ENCODE results near the gene ARHGAP10.
A peak's percentile ranks its signal among the peaks of the same experiment; 100 is the strongest.

ARHGAP10 gene

GRCh38 chr4:147768113-147768512 is 36.2 kb downstream of the ARHGAP10 start:
- DNase-seq (ENCODE audit: low read depth), result peak; percentile 20
- no peak for TF ChIP-seq POLR2A (IDR thresholded peaks at IDR 0.05; ENCODE audit: extremely low read depth, insufficient read length)
- no peak for TF ChIP-seq MYC (IDR thresholded peaks at IDR 0.05; ENCODE audit: low read depth, low read length)
- no peak for TF ChIP-seq MAX (IDR thresholded peaks at IDR 0.05; ENCODE audit: low read depth, low read length)
- no peak for TF ChIP-seq CTCF (IDR thresholded peaks at IDR 0.05; ENCODE audit: low read depth, low read length)
- H3K4me3 ChIP-seq (ENCODE audit: low read depth, low read length), result no peak overlapping the region

- no peak for DNase-seq (ENCODE audit: low read depth)
- TF ChIP-seq MAX (IDR thresholded peaks at IDR 0.05; ENCODE audit: low read depth, low read length) (no peak), MYC (IDR thresholded peaks at IDR 0.05; ENCODE audit: low read depth, low read length) (no peak), POLR2A (IDR thresholded peaks at IDR 0.05; ENCODE audit: extremely low read depth, insufficient read length) (no peak), CTCF (IDR thresholded peaks at IDR 0.05; ENCODE audit: low read depth, low read length) (no peak)
- H3K4me3 ChIP-seq (ENCODE audit: low read depth, low read length), result no peak overlapping the region
These were observed 37.5 kb downstream of the ARHGAP10 start for GRCh38 chr4:147769386-147769785.

GRCh38 chr4:147770831-147771230 is 38.9 kb downstream of the ARHGAP10 start:
- DNase-seq (ENCODE audit: low read depth), result no peak
- TF ChIP-seq CTCF (IDR thresholded peaks at IDR 0.05; ENCODE audit: low read depth, low read length), result no peak
- TF ChIP-seq MAX (IDR thresholded peaks at IDR 0.05; ENCODE audit: low read depth, low read length), result no peak
- TF ChIP-seq MYC (IDR thresholded peaks at IDR 0.05; ENCODE audit: low read depth, low read length), result no peak
- no peak for TF ChIP-seq POLR2A (IDR thresholded peaks at IDR 0.05; ENCODE audit: extremely low read depth, insufficient read length)
- H3K4me3 ChIP-seq (ENCODE audit: low read depth, low read length), result no peak overlapping the region

- DNase-seq (ENCODE audit: low read depth), result no peak
These were observed 40.2 kb downstream of the ARHGAP10 start for GRCh38 chr4:147772056-147772455.

GRCh38 chr4:147772459-147772969 is 40.6 kb downstream of the ARHGAP10 start:
- no peak for TF ChIP-seq MYC (IDR thresholded peaks at IDR 0.05; ENCODE audit: low read depth, low read length)
- no peak for TF ChIP-seq POLR2A (IDR thresholded peaks at IDR 0.05; ENCODE audit: extremely low read depth, insufficient read length)
- TF ChIP-seq MAX (IDR thresholded peaks at IDR 0.05; ENCODE audit: low read depth, low read length), result no peak
- no peak for TF ChIP-seq CTCF (IDR thresholded peaks at IDR 0.05; ENCODE audit: low read depth, low read length)
- no peak overlapping the region for H3K4me3 ChIP-seq (ENCODE audit: low read depth, low read length)
- no peak for DNase-seq (ENCODE audit: low read depth)

More at GRCh38 chr4:147772056-147772455, 40.2 kb downstream of the ARHGAP10 start:
- H3K4me3 ChIP-seq (ENCODE audit: low read depth, low read length), result no peak overlapping the region
- TF ChIP-seq MAX (IDR thresholded peaks at IDR 0.05; ENCODE audit: low read depth, low read length) (no peak), MYC (IDR thresholded peaks at IDR 0.05; ENCODE audit: low read depth, low read length) (no peak), POLR2A (IDR thresholded peaks at IDR 0.05; ENCODE audit: extremely low read depth, insufficient read length) (no peak), CTCF (IDR thresholded peaks at IDR 0.05; ENCODE audit: low read depth, low read length) (no peak)

Data from NB4 (cell line).